ENCODE results near the gene ALDH8A1. TPM values are rescaled to one million over a fixed set of nuclear protein-coding genes. Genes with fewer than 3 reads are reported as not detected.

The ALDH8A1 gene
- polyA plus RNA-seq, 1 donor (not counting 4 experiments of a cell fraction or from before 2014, with no cell fraction given) = 0.66 TPM

- no peak overlapping the region for H2AFZ ChIP-seq (ENCODE audit: control insufficient read depth, low read length)
- no peak overlapping the region for H3K27ac ChIP-seq (ENCODE audit: control insufficient read depth, insufficient read depth, low read length)
- no peak for TF ChIP-seq EZH2 (IDR thresholded peaks at IDR 0.05; ENCODE audit: low read length)
- TF ChIP-seq CTCF (optimal IDR thresholded peaks at IDR 0.05 in 1 of 3, IDR thresholded peaks at IDR 0.05 in 1 of 3, conservative IDR thresholded peaks at IDR 0.05 in 1 of 3; ENCODE audit: extremely low read depth in 1 of 3, insufficient read depth in 2 of 3, low read length in 3 of 3) = no peak
- H3K4me3 ChIP-seq (ENCODE audit: control insufficient read depth in 2 of 3, extremely low read depth in 1 of 3, insufficient read depth in 2 of 3, low read depth in 1 of 3, low read length in 3 of 3) = no peak overlapping the region
- H3K27me3 ChIP-seq (ENCODE audit: control insufficient read depth, extremely low read depth, insufficient read depth, low read length) = no peaks in the 10 kb centered on the region
- H3K4me1 ChIP-seq (ENCODE audit: control insufficient read depth, extremely low read depth, insufficient read depth, low read length) = peaks cover 3% of the 10 kb centered on the region
- no peak overlapping the region for H3K4me2 ChIP-seq (ENCODE audit: control insufficient read depth, extremely low read depth, insufficient read depth, low read depth, low read length)
- H4K20me1 ChIP-seq (ENCODE audit: control insufficient read depth, extremely low read depth, insufficient read depth, low read length) = no peaks in the 10 kb centered on the region
- FAIRE-seq (no peak), DNase-seq (ENCODE audit: low read depth, low spot score) (no peak)
- H3K9me3 ChIP-seq (ENCODE audit: control insufficient read depth, low read depth, low read length) = no peaks in the 10 kb centered on the region
- no peaks in the 10 kb centered on the region for H3K9me1 ChIP-seq (ENCODE audit: control insufficient read depth, extremely low read depth, insufficient read depth, low read length)
- dilution Hi-C loops (cut with MboI; ENCODE audit: extremely low pct_ligation_motif_present, low sequenced_read_pairs) = no loop called here
- no peaks in the 10 kb centered on the region for H3K36me3 ChIP-seq (ENCODE audit: control insufficient read depth in 2 of 2, extremely low read depth in 1 of 2, insufficient read depth in 2 of 2, low read length in 2 of 2)
- no peaks in the 10 kb centered on the region for H3K79me2 ChIP-seq (ENCODE audit: control insufficient read depth, insufficient read depth, low read length)
- H3K9ac ChIP-seq (ENCODE audit: control insufficient read depth, extremely low read depth, insufficient read depth, low read length) = no peak overlapping the region
Measured at GRCh38 chr6:134921721-134922261, 28.1 kb downstream of the ALDH8A1 start.

GRCh38 chr6:134921276-134921675 is 28.6 kb downstream of the ALDH8A1 start:
- no peak for FAIRE-seq
- no peak overlapping the region for H3K9ac ChIP-seq (ENCODE audit: control insufficient read depth, extremely low read depth, insufficient read depth, low read length)
- H4K20me1 ChIP-seq (ENCODE audit: control insufficient read depth, extremely low read depth, insufficient read depth, low read length) = no peaks in the 10 kb centered on the region
- H3K9me3 ChIP-seq (ENCODE audit: control insufficient read depth, low read depth, low read length) = no peaks in the 10 kb centered on the region
- no peaks in the 10 kb centered on the region for H3K79me2 ChIP-seq (ENCODE audit: control insufficient read depth, insufficient read depth, low read length)
- H3K27ac ChIP-seq (ENCODE audit: control insufficient read depth, insufficient read depth, low read length) = no peak overlapping the region
- H2AFZ ChIP-seq (ENCODE audit: control insufficient read depth, low read length) = no peak overlapping the region
- DNase-seq (ENCODE audit: low read depth, low spot score) = no peak
- no peak overlapping the region for H3K4me3 ChIP-seq (ENCODE audit: control insufficient read depth in 2 of 3, extremely low read depth in 1 of 3, insufficient read depth in 2 of 3, low read depth in 1 of 3, low read length in 3 of 3)
- H3K4me1 ChIP-seq (ENCODE audit: control insufficient read depth, extremely low read depth, insufficient read depth, low read length) = peaks cover 3% of the 10 kb centered on the region
- no peak overlapping the region for H3K4me2 ChIP-seq (ENCODE audit: control insufficient read depth, extremely low read depth, insufficient read depth, low read depth, low read length)
- TF ChIP-seq EZH2 (IDR thresholded peaks at IDR 0.05; ENCODE audit: low read length) (no peak), CTCF (optimal IDR thresholded peaks at IDR 0.05 in 1 of 3, IDR thresholded peaks at IDR 0.05 in 1 of 3, conservative IDR thresholded peaks at IDR 0.05 in 1 of 3; ENCODE audit: extremely low read depth in 1 of 3, insufficient read depth in 2 of 3, low read length in 3 of 3) (no peak)
- dilution Hi-C loops (cut with MboI; ENCODE audit: extremely low pct_ligation_motif_present, low sequenced_read_pairs) = no loop called here
- no peaks in the 10 kb centered on the region for H3K27me3 ChIP-seq (ENCODE audit: control insufficient read depth, extremely low read depth, insufficient read depth, low read length)
- H3K36me3 ChIP-seq (ENCODE audit: control insufficient read depth in 2 of 2, extremely low read depth in 1 of 2, insufficient read depth in 2 of 2, low read length in 2 of 2) = no peaks in the 10 kb centered on the region
- no peaks in the 10 kb centered on the region for H3K9me1 ChIP-seq (ENCODE audit: control insufficient read depth, extremely low read depth, insufficient read depth, low read length)

Data from keratinocyte (primary cell).